Aorta (tissue), 5 donors: ENCODE measurements around the gene LYPLAL1. TPM values are rescaled to one million over a fixed set of nuclear protein-coding genes. Genes with fewer than 3 reads are reported as not detected.

Experiments used
- ATAC-seq: fragments of 200-7000 bp; cut with Tn5 transposase; one replicate; pipeline ENCODE4 v1.9.1; 2022; ENCODE audit warnings: moderate library complexity; ENCODE audit not compliant: low FRiP score
- DNase-seq, 2 donors: peaks; one replicate each; pipeline ENCODE4 v3.0.0-alpha.2; 2020
- H3K27ac ChIP-seq, 2 donors: one replicate each; pipeline ENCODE4 v1.5.1; 2013; ENCODE audit warnings: low read length in 2 of 2, mild to moderate bottlenecking in 2 of 2, moderate library complexity in 2 of 2, control low read depth in 1 of 2, inconsistent platforms in 1 of 2, low read depth in 1 of 2
- H3K27me3 ChIP-seq, 2 donors: one replicate each; pipeline ENCODE4 v1.6.1; 2013; ENCODE audit warnings: control low read depth in 1 of 2, low read length in 1 of 2, mild to moderate bottlenecking in 1 of 2, moderate library complexity in 1 of 2; ENCODE audit not compliant: insufficient read depth in 2 of 2, control insufficient read depth in 1 of 2
- H3K36me3 ChIP-seq, 2 donors: one replicate each; pipeline ENCODE4 v1.6.1; 2013; ENCODE audit warnings: control low read depth in 1 of 2, low read length in 1 of 2, mild to moderate bottlenecking in 1 of 2; ENCODE audit not compliant: insufficient read depth in 2 of 2, control insufficient read depth in 1 of 2
- H3K4me1 ChIP-seq, 2 donors: one replicate each; pipeline ENCODE4 v1.6.1; 2013; ENCODE audit warnings: low read length in 2 of 2, control low read depth in 1 of 2, mild to moderate bottlenecking in 1 of 2, moderate library complexity in 1 of 2; ENCODE audit not compliant: insufficient read depth in 2 of 2, control insufficient read depth in 1 of 2
- H3K4me3 ChIP-seq, 2 donors: one replicate each; pipeline ENCODE4 v1.5.1; 2013; ENCODE audit warnings: low read length in 2 of 2, control low read depth in 1 of 2, mild to moderate bottlenecking in 1 of 2
- H3K9me3 ChIP-seq: one replicate; pipeline ENCODE4 v1.6.1; 2013; ENCODE audit warnings: mild to moderate bottlenecking, low read length; ENCODE audit not compliant: control insufficient read depth
- WGBS, 2 donors: extraction: QIAGEN DNeasy Blood & Tissue Kit; methylation state at CpG; one replicate each; pipeline ENCODE4 v1.1.7; 2013; 5-methylcytosine and 5-hydroxymethylcytosine counted together
- intact Hi-C, 2 donors: fragments of 100-400 bp; cut with DNase I; formaldehyde crosslinking; loops; one replicate each; pipeline versions ENCODE4 v1.14.2 to v1.15.0; 2022
- polyA plus RNA-seq, 2 donors: library from polyadenylated mRNA; stranded (reverse); fragments of 200-250 nt; gene quantifications; one replicate each; pipeline ENCODE4 v1.2.3, GENCODE V29; 2013
- total RNA-seq, 2 donors: library from RNA; stranded (reverse); fragmentation: NEBNext Ultra II Directional; extraction: Animal tissue kit (Norgen Biotek cat#: 25700); gene quantifications; one replicate each; pipeline ENCODE4 v1.2.1, GENCODE V29; 2021
- donor health status: healthy with polysubstance abuse.
- donor health status: Bipolar disorder and iron deficiency.
- donor health status: DM: no; HTN: no; CAD: no.
- donor health status: DM: no; HTN: no; CAD: no.
- donor health status: DM: yes; HTN: yes; CAD: no.

Gene LYPLAL1
- total and polyA plus RNA-seq, 4 donors, result 14.9 to 47.0 (median 25.6) TPM

- ATAC-seq (no peak), DNase-seq (no peak)
- Histone ChIP-seq H3K4me1 (no peaks in the 10 kb centered on the region), H3K27me3 (no peaks in the 10 kb centered on the region), H3K4me3 (no peak overlapping the region), H3K27ac (no peak overlapping the region), H3K9me3 (no peaks in the 10 kb centered on the region), H3K36me3 (no peaks in the 10 kb centered on the region)
- WGBS, 2 donors, result 92 to 96% methylated on average over 2 of the region's 2 CpGs
- intact Hi-C loops, result loop anchor here in 1 of 2 donors (5.0 kb wide), 1 partner anchor 181 kb away; no protein-coding TSS in a partner anchor
Measured at GRCh38 chr1:219206350-219206749, 32.7 kb downstream of the LYPLAL1 start.

DNA sequence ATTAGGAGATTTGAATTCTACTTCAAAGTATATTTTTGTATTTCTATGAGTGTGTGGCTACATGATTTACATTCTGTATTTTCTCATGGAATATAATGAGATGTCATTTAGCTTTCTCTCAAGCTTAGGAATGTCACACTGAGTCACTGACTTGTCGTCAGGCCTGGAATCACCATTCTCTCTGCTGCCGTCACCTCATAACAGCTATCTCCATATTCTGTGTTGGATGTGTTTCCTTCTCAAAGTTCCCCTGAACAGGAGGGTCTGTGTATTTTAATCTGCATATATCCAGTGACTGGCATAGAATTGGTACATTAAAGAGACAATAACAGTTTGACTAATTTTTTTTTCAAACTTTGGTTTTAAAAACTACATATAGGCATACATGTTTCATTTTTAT lies 35.9 kb downstream of the LYPLAL1 start:
- Histone ChIP-seq H3K27me3 (no peaks in the 10 kb centered on the region), H3K36me3 (no peaks in the 10 kb centered on the region), H3K4me1 (no peaks in the 10 kb centered on the region), H3K9me3 (no peaks in the 10 kb centered on the region), H3K27ac (no peak overlapping the region), H3K4me3 (no peak overlapping the region)
- no peak for ATAC-seq
- intact Hi-C loops, result loop anchor here in 1 of 2 donors (5.0 kb wide), 1 partner anchor 178 kb away; no protein-coding TSS in a partner anchor
- WGBS, 2 donors, result 51 to 63% methylated on average over 2 of the region's 2 CpGs
- DNase-seq, result no peak

- no peak overlapping the region for H3K4me3 ChIP-seq
Measured at GRCh38 chr1:219210067-219210466, 36.4 kb downstream of the LYPLAL1 start.

GRCh38 chr1:219215477-219215876 lies 41.8 kb downstream of the LYPLAL1 start:
- Histone ChIP-seq H3K27me3 (no peaks in the 10 kb centered on the region), H3K4me3 (no peak overlapping the region), H3K4me1 (no peaks in the 10 kb centered on the region), H3K9me3 (no peaks in the 10 kb centered on the region), H3K36me3 (peaks cover 2 to 3% of the 10 kb centered on the region in 2 donors), H3K27ac (no peak overlapping the region)
- no peak for ATAC-seq
- no peak for DNase-seq
- intact Hi-C loops, result loop anchor here in 1 of 2 donors (10.0 kb wide), 1 partner anchor 169 kb away; no protein-coding TSS in a partner anchor

More at GRCh38 chr1:219210067-219210466, 36.4 kb downstream of the LYPLAL1 start:
- DNase-seq, result no peak
- intact Hi-C loops, result loop anchor here in 1 of 2 donors (10.0 kb wide), 1 partner anchor 175 kb away; no protein-coding TSS in a partner anchor
- Histone ChIP-seq H3K36me3 (no peaks in the 10 kb centered on the region), H3K9me3 (no peaks in the 10 kb centered on the region), H3K27ac (no peak overlapping the region), H3K27me3 (no peaks in the 10 kb centered on the region), H3K4me1 (no peaks in the 10 kb centered on the region)
- ATAC-seq, result no peak
- WGBS, 2 donors, result 66 to 78% methylated on average over 5 of the region's 5 CpGs

DNA sequence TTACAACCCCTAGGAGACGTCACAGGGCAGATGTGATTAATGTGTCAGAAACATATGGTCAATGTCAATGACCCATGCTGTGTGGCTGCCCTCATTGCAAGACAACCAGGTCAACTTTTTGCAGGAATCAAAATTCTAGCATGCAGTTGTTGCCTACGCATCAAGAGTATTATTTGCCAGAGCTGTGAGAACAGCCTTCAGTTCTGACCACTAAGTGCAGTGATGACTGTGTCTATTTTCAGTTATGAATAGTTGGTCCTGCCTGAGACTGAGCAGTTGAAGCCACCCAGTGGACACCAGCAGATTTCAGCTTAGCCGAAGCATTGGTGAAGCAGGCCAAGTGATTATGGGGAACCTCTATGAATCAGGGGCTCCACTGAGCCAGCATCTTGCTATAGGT lies 47.3 kb downstream of the LYPLAL1 start:
- Histone ChIP-seq H3K4me1 (peaks cover 0 to 8% of the 10 kb centered on the region in 2 donors), H3K27me3 (no peaks in the 10 kb centered on the region), H3K9me3 (no peaks in the 10 kb centered on the region), H3K36me3 (peaks cover 2 to 3% of the 10 kb centered on the region in 2 donors), H3K4me3 (no peak overlapping the region), H3K27ac (no peak overlapping the region)
- intact Hi-C loops, result no loop called here
- DNase-seq (no peak), ATAC-seq (peak; percentile 66)
- 75 to 87% methylated on average over 3 of the region's 3 CpGs for WGBS, 2 donors

DNA sequence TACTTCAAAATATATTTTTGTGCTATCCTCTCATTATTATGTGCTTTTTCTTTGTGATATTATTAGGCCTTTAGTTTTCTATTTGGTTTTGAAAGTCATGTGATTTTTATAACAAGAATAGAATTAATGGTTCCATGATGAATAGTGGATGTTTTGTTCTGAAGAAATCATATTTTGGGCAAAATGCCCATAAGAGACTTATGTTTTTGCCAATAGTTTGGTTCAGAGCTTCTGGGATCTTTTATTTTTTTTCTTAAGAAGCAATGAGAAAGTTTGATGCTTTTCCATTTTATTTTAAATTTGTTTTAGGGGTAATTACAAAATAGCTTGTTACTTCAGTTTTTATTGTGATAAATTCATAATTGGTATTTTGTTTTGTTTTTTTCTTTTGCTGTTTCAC lies 49.8 kb downstream of the LYPLAL1 start:
- H3K27ac ChIP-seq, result no peak overlapping the region
- H3K27me3 ChIP-seq, result no peaks in the 10 kb centered on the region
- DNase-seq, result no peak
- peaks cover 0 to 8% of the 10 kb centered on the region in 2 donors for H3K4me1 ChIP-seq
- no peaks in the 10 kb centered on the region for H3K9me3 ChIP-seq
- no peak overlapping the region for H3K4me3 ChIP-seq
- no peaks in the 10 kb centered on the region for H3K36me3 ChIP-seq
- ATAC-seq, result no peak
- intact Hi-C loops, result no loop called here

DNA sequence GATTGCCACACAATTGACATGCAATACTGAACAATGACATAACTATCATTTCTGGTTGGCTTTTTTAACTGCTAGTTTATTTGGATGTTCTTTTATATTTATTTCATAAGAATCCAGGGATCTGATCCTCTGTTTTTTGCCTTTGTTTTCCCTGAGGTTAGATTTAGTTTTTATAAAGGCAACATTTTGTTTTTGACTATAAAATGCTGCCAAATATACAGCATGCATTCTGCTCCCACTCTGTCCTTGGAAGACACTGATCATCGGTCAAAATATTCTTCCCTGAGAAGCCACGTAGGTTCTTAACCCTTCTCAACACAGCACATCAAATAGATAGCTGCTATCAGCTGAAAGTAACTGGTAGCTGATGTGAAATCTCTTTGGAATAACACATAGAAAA lies 52.5 kb downstream of the LYPLAL1 start:
- 77 to 79% methylated on average over 2 of the region's 2 CpGs for WGBS, 2 donors
- Histone ChIP-seq H3K27me3 (no peaks in the 10 kb centered on the region), H3K9me3 (no peaks in the 10 kb centered on the region), H3K27ac (no peak overlapping the region), H3K36me3 (no peaks in the 10 kb centered on the region), H3K4me3 (no peak overlapping the region), H3K4me1 (peaks cover 0 to 7% of the 10 kb centered on the region in 2 donors)
- DNase-seq (no peak), ATAC-seq (no peak)
- intact Hi-C loops, result no loop called here

DNA sequence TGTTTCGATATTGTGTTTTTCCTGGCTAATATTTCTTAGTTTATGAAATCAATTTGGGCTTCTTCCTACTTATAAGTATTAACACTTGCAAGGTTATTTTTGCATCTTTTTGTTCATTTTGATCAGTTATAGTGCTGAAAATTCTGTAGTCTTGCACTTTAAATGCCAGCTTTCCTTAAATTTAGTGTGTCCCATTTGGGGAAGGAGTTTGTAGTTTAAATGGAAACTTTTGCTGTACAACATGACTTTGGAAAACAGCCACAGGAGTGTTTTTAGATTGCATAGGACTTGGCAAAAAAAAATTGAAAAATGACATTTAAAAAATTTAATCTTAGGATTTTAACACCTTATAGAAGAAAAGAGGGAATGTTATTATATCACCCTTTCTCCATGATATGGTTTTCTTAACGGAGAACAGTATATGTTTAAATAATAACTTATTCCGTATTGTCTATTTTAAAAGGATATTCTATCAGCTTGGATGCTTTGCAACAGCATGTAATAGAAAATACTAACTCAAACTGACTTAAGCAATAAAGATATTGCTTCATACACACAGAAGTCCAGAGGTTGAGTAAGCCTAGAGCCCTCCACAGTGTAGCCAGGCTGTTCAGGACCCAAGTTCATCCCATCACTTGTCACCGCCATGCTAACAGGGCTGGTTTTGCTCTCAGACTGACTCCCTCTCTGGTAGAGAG lies 53.8 kb downstream of the LYPLAL1 start:
- ATAC-seq, result peak; percentile 61

DNA sequence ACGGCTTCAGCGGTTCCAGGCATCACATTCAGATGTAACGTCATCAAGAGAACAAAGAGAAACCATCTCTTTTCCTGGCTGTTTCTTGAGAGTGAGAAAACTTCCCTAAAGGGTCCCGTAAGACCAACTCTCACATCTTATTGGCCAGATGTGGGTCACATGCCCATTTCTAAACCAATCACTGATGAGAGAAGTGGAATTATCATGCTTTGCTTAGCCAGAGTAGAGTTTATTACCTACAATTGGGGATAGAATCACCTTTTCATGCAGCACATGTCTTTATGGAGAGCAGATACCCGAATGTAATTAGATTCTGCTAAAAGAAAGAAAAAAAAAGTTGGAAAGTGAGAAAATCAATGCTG lies 54.4 kb downstream of the LYPLAL1 start:
- WGBS, 2 donors, result 95 to 98% methylated on average over 5 of the region's 5 CpGs

More for the DNA sequence above, 53.8 kb downstream of the LYPLAL1 start:
- no peak overlapping the region for H3K4me3 ChIP-seq
- intact Hi-C loops, result no loop called here
- H3K27me3 ChIP-seq, result no peaks in the 10 kb centered on the region
- DNase-seq, result no peak
- H3K4me1 ChIP-seq, result peaks cover 0 to 4% of the 10 kb centered on the region in 2 donors
- H3K27ac ChIP-seq, result no peak overlapping the region
- WGBS, 2 donors, result 50 to 58% methylated on average over 4 of the region's 4 CpGs
- H3K9me3 ChIP-seq, result no peaks in the 10 kb centered on the region
- H3K36me3 ChIP-seq, result no peaks in the 10 kb centered on the region

More for the DNA sequence above, 54.4 kb downstream of the LYPLAL1 start:
- no peaks in the 10 kb centered on the region for H3K27me3 ChIP-seq
- no peak for DNase-seq
- intact Hi-C loops, result no loop called here
- H3K4me1 ChIP-seq, result peaks cover 0 to under 1% of the 10 kb centered on the region in 2 donors
- no peak for ATAC-seq
- H3K36me3 ChIP-seq, result no peaks in the 10 kb centered on the region
- no peak overlapping the region for H3K27ac ChIP-seq
- H3K9me3 ChIP-seq, result no peaks in the 10 kb centered on the region
- no peak overlapping the region for H3K4me3 ChIP-seq
